ENCODE measurements around the gene SRSF2. TPM values are rescaled to one million over a fixed set of nuclear protein-coding genes. Genes with fewer than 3 reads are reported as not detected.

SRSF2 gene
- total RNA-seq, 4 donors from 2014 or later, result 127 to 753 (median 167) TPM

- Histone ChIP-seq H3K9me3 (no peaks in the 10 kb centered on the region), H3K27ac (no peak overlapping the region), H3K27me3 (no peaks in the 10 kb centered on the region), H3K4me1 (peaks cover 8 to 12% of the 10 kb centered on the region in 2 donors), H3K36me3 (no peaks in the 10 kb centered on the region), H3K4me3 (no peak overlapping the region)
- DNase-seq, result no peak
- intact Hi-C loops (cut with DNase I; ENCODE audit: low total_unique reads), result no loop called here
- TF ChIP-seq POLR2A (IDR thresholded peaks at IDR 0.05), result no peak
- TF ChIP-seq, protein P1, sequence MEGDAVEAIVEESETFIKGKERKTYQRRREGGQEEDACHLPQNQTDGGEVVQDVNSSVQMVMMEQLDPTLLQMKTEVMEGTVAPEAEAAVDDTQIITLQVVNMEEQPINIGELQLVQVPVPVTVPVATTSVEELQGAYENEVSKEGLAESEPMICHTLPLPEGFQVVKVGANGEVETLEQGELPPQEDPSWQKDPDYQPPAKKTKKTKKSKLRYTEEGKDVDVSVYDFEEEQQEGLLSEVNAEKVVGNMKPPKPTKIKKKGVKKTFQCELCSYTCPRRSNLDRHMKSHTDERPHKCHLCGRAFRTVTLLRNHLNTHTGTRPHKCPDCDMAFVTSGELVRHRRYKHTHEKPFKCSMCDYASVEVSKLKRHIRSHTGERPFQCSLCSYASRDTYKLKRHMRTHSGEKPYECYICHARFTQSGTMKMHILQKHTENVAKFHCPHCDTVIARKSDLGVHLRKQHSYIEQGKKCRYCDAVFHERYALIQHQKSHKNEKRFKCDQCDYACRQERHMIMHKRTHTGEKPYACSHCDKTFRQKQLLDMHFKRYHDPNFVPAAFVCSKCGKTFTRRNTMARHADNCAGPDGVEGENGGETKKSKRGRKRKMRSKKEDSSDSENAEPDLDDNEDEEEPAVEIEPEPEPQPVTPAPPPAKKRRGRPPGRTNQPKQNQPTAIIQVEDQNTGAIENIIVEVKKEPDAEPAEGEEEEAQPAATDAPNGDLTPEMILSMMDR (IDR thresholded peaks at IDR 0.05), result no peak
Observed at GRCh38 chr17:76722279-76722678, 14.9 kb downstream of the SRSF2 start.

GRCh38 chr17:76721463-76721862 lies 15.7 kb downstream of the SRSF2 start:
- no peak overlapping the region for H3K27ac ChIP-seq
- DNase-seq, result no peak
- H3K4me3 ChIP-seq, result no peak overlapping the region
- no peaks in the 10 kb centered on the region for H3K9me3 ChIP-seq
- no peaks in the 10 kb centered on the region for H3K36me3 ChIP-seq
- TF ChIP-seq POLR2A (IDR thresholded peaks at IDR 0.05), result no peak
- TF ChIP-seq, protein P1 (IDR thresholded peaks at IDR 0.05), result no peak
- intact Hi-C loops (cut with DNase I; ENCODE audit: low total_unique reads), result no loop called here
- peaks cover 8 to 12% of the 10 kb centered on the region in 2 donors for H3K4me1 ChIP-seq
- no peaks in the 10 kb centered on the region for H3K27me3 ChIP-seq

GRCh38 chr17:76720941-76721340 lies 16.2 kb downstream of the SRSF2 start:
- Histone ChIP-seq H3K9me3 (no peaks in the 10 kb centered on the region), H3K4me1 (peaks cover 8 to 12% of the 10 kb centered on the region in 2 donors), H3K4me3 (no peak overlapping the region), H3K36me3 (no peaks in the 10 kb centered on the region), H3K27me3 (no peaks in the 10 kb centered on the region), H3K27ac (no peak overlapping the region)
- TF ChIP-seq, protein P1 (IDR thresholded peaks at IDR 0.05), result no peak
- no peak for TF ChIP-seq POLR2A (IDR thresholded peaks at IDR 0.05)
- intact Hi-C loops (cut with DNase I; ENCODE audit: low total_unique reads), result no loop called here
- peak in 1 of 2 donors; percentile 2 for DNase-seq

DNA sequence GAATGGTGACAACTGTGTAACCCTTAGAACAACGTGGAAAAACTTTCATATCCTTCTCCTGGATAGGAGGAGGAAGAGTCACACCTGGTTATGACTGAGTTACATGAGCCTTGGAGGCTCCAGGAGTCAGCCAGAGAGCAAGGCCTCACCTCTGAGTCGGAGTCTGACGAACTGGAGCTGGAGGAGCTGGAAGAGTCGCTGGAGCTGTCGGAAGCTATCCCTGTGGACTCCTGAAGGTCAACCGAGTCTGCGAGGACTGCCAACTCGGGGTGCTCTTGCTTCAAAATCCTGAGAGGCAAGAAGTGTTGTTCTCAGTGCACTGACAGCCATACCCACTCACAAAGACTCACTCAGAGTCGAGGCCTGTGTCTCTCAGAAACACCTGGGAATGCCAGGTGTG lies 16.9 kb downstream of the SRSF2 start:
- peak in 1 of 2 donors; percentile 8 for DNase-seq
- H3K36me3 ChIP-seq, result no peaks in the 10 kb centered on the region
- TF ChIP-seq POLR2A (IDR thresholded peaks at IDR 0.05), result no peak
- TF ChIP-seq, protein P1 (IDR thresholded peaks at IDR 0.05), result no peak
- no peak overlapping the region for H3K27ac ChIP-seq
- H3K4me1 ChIP-seq, result peaks cover 8 to 10% of the 10 kb centered on the region in 2 donors
- no peaks in the 10 kb centered on the region for H3K27me3 ChIP-seq
- no peaks in the 10 kb centered on the region for H3K9me3 ChIP-seq
- H3K4me3 ChIP-seq, result no peak overlapping the region
- intact Hi-C loops (cut with DNase I; ENCODE audit: low total_unique reads), result no loop called here

GRCh38 chr17:76718516-76718915 lies 18.6 kb downstream of the SRSF2 start:
- Histone ChIP-seq H3K27ac (no peak overlapping the region), H3K9me3 (no peaks in the 10 kb centered on the region), H3K4me1 (peaks cover 0 to under 1% of the 10 kb centered on the region in 2 donors), H3K27me3 (no peaks in the 10 kb centered on the region), H3K36me3 (no peaks in the 10 kb centered on the region), H3K4me3 (no peak overlapping the region)
- DNase-seq, result no peak
- intact Hi-C loops (cut with DNase I; ENCODE audit: low total_unique reads), result loop anchor here (5.0 to 10.0 kb wide), 2 partner anchors 36 to 164 kb away; no protein-coding TSS in a partner anchor
- TF ChIP-seq, protein P1 (IDR thresholded peaks at IDR 0.05), result no peak
- no peak for TF ChIP-seq POLR2A (IDR thresholded peaks at IDR 0.05)

All from uterus (tissue), 4 donors.